Skin epidermis (tissue), 12 donors: ENCODE results near the gene PHAF1.
"Not testable (repeated sequence)": the region's sequence is repeated elsewhere in the genome, so short reads cannot be mapped to it uniquely, and the experiment has no call there.

Experiments
- H3K27ac ChIP-seq, 21 experiments: fragments of 200-600 bp; sonication (generic) in 11 of 21; one replicate each; pipeline ENCODE4 v1.5.0; 2020; ENCODE audit warnings: mild to moderate bottlenecking in 3 of 21, inconsistent platforms in 2 of 21, moderate library complexity in 2 of 21
- H3K4me3 ChIP-seq, 7 experiments: fragments of 200-600 bp; sonication (generic) in 2 of 7; one replicate each; pipeline ENCODE4 v1.5.0; 2020; ENCODE audit warnings: inconsistent platforms in 2 of 7, mild to moderate bottlenecking in 2 of 7, moderate library complexity in 1 of 7

PHAF1 gene

DNA sequence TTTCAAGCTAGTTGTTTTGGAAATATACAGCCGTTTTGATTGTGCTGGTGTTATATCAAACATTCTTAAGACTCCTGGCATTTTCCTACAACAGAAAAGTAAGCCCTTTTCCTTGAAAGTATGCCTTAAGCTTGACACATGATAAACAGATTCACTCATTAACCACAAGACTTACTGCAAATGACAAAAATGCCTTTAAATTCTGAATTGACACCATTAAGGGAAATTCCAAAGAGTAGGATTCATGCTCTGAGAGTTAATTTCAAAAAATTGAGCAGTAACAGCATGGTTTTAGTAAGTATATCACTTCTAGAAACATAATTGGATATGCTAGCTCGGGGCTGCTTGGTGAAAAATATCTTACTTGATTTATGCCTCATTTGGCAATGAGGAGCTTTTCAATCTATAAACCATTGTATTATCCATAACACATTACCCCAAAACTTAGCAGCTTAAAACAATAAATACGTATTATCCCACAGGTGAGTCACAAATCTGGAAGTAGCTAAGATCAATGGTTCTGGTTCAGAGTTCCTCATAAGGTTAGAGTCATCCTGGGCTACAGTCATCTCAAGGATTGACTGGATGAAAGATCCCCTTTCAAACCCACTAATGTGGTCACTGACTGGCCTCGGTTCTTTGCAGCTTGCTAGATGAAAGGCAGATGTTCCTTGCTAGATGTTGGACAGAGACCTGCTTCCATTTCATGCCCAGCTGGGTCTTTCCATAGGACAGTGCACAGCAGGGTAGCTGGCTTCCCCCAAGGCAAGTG, 8.2 kb upstream of the PHAF1 start:
- Histone ChIP-seq H3K27ac (peak overlapping the region in 2 of 21 experiments; percentile 5 to 21), H3K4me3 (no peak overlapping the region)

DNA sequence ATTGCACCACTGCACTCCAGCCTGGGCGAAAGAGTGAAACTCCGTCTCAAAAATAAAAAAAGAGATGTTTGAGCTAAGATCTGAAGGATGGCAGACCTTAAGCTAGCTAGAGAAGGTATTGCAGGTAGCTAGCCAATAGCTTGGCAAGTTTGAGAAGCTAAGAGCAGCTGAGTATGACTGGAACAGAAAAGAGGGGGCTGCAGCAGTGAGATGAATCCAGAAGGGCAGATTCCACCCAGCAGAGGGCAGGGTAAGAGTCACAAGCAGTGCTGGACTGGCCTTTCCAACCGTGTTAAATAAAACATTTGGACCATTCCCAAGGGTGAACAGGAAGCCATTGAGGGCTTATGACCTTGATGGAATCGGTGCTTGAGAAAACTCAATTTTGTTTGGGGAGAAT, 5.7 kb upstream of the PHAF1 start:
- Histone ChIP-seq H3K4me3 (no peak overlapping the region), H3K27ac (peak overlapping the region in 1 of 21 experiments; percentile 3)

DNA sequence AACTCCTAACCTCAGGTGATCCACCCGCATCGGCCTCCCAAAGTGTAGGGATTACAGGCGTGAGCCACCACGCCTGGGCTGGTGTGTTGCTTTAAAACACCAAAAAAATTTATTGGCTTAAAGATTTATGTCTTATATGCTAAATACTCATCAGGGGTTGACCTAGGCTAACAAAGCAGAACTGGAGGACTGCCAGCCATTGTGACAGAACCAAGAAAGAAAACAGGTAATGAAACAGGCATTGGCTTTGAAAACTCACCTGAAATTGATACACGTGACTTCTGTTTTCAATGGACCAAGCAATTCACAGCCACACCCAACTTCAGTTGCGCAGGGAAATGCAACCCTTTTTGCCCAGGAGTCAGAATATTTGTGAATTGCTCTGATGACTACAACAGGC, 4.9 kb upstream of the PHAF1 start:
- Histone ChIP-seq H3K4me3 (no peak overlapping the region), H3K27ac (peak overlapping the region in 11 of 21 experiments; percentile 4 to 64 (median 34))

DNA sequence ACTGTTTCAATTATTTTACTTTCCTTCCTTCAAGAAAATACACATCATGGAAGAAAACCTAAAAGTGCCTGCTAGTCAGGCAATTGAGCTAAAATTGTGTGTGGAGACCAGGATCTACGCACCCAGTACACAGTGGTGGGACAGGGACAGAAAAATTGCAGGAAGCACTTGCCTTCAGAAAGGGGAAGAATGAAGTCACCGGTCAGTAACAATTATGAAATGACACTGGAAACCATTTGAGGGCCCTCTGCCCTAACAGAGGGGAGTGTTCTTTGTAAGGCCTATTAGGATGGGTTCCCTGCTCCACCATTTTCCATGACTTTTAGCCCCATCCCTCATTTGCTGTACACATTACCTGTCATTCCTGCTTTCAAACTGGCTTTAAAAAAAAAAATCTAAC, 4.5 kb upstream of the PHAF1 start:
- Histone ChIP-seq H3K27ac (peak overlapping the region in 13 of 21 experiments; percentile 4 to 64 (median 44)), H3K4me3 (no peak overlapping the region)

DNA sequence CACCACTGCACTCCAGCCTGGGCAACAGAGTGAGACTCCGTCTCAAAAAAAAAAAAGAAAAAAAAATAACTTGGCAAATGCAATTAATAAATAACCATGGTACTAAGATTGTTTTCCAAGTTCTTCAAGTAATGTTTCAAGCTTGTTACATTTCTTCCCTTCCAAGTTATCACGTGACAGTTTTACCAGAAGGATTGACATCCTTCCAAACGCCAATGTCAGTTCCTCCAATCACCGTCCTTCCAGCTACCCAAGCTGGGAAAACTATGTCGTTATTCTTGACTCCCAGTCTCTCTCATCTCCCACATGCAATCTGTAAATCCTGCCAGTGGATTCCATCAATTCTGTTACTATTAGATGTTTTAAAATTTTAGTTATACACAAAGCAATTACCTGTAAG, 3.9 kb upstream of the PHAF1 start:
- Histone ChIP-seq H3K4me3 (no peak overlapping the region), H3K27ac (peak overlapping the region in 13 of 21 experiments; percentile 8 to 64 (median 51))

DNA sequence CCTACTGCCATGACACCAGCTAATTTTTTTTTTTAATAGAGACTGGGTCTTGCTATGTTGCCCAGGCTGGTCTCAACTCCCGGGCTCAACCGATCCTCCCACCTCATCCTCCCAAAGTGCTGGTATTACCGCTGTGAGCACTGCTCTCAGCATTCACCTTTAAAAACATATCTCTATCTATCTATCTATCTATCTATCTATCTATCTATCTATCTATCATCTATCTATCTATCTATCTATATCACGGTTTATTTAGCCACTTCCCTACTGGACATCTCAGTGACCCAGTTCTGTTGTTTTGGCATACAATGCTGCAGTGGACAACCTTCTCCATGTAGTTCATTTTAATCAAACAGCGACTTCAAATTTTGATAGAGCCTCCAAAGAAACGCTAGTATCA, 1.3 kb upstream of the PHAF1 start:
- peak overlapping the region in 1 of 21 experiments; percentile 88 for H3K27ac ChIP-seq
- no peak overlapping the region for H3K4me3 ChIP-seq

DNA sequence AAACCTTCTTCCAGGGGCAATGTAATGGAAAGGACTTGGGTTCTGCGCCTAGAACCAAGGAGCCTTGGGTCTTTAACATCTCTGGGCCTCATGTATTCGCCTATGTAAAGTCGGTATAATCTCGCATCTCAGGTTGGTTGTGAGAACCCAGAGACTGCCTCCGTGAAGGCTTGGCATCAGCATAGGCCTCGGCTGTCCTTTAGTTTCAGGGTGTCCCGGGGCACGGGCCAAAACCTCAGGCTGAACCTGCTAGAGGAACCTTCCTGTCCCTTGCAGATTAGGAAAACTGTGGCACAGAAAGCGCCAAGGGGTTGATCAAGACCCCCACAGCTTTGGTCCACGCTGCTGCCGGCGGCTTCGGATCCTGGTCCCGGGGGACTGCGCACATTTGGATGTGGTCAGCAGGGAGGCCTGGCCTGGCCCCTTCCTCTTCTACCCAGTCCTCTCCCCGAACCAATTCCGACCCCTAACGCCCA, 772 bp upstream of the PHAF1 start:
- peak overlapping the region; percentile 82 to 98 (median 96) for H3K4me3 ChIP-seq
- H3K27ac ChIP-seq = peak overlapping the region; percentile 13 to 92 (median 85)

DNA sequence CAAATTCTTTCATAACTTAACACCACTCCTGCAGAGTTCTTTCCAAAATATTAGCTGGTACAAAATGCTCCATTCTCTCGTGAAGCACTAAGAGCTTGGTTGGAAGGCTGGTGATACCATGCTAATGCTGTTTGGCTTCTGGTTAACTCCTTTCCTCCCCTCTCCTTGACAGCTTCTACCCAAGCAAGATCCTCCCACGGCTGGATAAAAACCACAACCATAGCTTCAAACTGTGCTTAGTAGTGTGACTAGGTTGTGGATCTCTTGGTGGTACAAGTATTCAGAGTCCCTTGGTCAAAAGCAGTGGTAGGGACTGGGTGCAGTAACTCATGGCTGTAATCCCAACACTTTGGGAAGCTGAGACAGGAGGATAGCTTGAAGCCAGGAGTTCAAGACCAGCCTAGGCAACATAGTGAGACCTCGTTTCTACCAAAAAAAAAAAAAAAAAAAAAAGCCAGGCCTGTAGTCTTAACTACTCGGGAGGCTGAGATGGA, 2.3 kb downstream of the PHAF1 start:
- peak overlapping the region in 12 of 21 experiments; percentile 16 to 85 (median 58) for H3K27ac ChIP-seq
- no peak overlapping the region for H3K4me3 ChIP-seq

DNA sequence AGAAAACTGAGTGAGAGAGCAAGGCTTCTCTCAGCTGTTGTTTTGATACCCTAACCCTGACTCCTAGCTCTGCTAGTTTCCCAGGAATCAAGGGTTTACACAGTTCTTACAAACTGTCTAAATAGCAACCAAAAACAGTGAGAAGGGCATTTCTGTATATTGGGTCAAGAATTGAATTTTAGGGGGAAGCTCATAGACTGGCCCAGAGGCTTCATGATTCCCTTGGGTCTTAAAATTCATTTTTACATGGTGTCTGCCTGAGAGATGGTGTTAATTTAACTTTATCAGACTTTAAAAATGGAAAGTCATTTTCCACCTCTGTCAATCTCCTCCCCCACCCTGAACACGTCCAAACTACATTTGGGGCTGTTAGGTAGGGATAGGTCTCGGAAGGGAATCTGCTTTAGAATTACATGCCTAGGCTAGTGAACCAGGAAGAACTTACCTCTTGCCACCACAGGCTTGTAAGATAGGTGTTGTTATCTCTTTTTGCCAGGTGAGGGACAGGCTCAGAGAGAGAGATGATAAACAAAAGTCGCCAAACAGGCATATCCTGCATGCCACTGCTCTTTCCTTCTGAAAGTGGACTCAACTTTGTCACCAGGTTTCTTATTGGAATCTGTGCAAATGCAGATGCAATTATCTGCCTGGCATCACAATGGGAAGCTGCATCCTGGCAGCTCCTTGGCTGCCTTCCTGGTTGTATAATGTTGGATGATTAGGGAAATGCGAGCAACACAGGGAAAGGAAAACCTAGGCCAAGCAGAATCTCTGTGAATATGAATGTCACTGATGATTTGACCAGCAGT, 3.1 kb downstream of the PHAF1 start:
- H3K27ac ChIP-seq = peak overlapping the region in 13 of 21 experiments; percentile 6 to 78 (median 58)
- no peak overlapping the region for H3K4me3 ChIP-seq

DNA sequence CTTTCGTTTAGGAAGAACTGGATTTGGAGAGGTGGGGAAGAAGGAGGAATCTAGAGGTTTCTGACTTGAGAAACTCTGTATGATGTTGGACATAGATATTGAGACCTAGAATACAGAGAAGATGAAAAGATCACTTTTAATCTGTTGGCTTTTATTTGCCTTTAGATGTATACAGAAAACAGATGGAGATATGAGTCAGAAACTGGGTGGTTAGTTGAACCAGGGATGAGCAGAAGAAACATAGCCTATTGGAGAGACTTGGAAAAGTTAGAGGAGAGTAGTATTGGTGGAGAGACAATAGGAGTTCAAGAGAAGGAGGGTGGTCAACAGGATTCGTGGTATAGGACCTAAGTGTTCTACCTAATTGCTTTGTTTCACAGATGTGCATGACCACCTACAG, 5.1 kb downstream of the PHAF1 start:
- Histone ChIP-seq H3K4me3 (no peak overlapping the region), H3K27ac (peak overlapping the region in 5 of 21 experiments; percentile 1 to 71 (median 36))

DNA sequence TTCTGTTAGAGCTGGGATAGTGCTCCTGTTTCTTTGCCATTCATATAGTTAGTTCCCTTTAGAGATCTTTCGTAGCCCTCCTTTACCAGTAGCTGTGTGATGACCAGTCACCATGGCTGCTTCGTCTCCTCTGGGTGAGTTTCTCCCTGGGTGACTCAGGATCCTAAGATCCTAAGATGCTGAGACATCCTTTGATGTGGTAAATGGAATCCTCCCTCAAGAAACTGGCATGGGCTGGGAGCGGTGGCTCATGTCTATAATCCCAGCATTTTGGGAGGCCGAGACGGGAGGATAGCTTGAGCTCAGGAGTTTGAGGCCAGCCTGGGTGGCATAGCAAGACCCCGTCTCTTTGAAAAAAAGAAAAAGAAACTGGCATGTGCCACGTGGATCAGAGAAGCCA, 5.9 kb downstream of the PHAF1 start:
- Histone ChIP-seq H3K4me3 (no peak overlapping the region), H3K27ac (peak overlapping the region in 9 of 21 experiments; percentile 6 to 71 (median 38))

DNA sequence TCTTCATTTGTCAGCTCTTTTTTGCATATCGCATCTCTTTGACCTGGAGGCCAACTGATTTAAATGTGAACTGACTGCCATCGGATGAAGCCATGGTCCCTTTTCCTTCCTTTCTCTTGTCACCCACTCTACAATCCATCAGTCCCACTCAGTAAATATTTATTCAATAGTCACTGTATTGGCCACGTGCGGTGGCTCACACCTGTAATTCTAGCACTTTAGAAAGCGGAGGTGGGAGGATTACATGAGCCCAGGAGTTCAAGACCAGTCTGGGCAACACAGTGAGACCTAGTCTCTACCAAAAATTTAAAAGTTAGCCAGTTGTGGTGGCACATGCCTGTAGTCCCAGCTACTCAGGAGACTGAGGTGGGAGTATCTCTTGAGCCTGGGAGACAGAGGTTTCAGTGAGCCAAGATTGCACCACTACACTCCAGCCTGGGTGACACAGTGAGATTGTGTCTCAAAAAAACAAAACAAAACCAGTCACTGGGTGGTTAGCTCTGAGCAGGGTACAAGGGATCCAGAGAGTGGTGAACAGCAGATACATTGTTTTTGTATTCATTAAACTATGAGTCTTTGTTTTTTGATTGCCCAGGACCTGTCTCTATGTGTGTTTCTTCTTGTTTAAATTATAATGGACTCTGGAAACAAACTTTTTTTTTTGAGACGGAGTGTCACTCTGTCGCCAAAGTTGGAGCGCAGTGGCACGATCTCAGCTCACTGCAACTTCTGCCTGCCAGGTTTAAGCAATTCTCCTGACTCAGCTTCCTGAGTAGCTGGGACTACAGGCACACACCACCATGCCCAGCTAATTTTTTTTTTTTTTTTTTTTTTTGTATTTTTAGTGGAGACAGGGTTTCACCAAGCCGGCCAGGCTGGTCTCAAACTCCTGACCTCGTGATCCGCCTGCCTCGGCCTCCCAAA, 6.9 kb downstream of the PHAF1 start:
- H3K4me3 ChIP-seq = no peak overlapping the region

DNA sequence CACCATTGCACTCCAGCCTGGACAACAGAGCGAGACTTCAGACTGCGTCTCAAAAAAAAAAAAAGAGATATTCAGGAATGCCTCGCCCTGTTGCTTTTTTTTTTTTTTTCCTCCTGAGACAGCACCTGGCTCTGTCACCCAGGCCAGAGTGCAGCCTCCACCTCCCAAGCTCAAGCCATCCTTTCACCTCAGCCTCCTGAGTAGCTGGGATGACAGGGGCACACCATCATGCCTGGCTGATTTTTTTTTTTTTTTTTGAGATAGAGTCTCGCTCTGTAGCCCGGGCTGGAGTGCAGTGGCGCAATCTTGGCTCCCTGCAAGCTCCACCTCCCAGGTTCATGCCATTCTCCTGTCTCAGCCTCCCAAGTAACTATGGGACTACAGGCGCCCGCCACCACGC, 8.0 kb downstream of the PHAF1 start:
- no peak overlapping the region for H3K4me3 ChIP-seq
- H3K27ac ChIP-seq = peak overlapping the region in 1 of 21 experiments; percentile 16

More for the DNA sequence above, 6.9 kb downstream of the PHAF1 start:
- H3K27ac ChIP-seq = peak overlapping the region in 8 of 21 experiments; percentile 10 to 52 (median 36)

DNA sequence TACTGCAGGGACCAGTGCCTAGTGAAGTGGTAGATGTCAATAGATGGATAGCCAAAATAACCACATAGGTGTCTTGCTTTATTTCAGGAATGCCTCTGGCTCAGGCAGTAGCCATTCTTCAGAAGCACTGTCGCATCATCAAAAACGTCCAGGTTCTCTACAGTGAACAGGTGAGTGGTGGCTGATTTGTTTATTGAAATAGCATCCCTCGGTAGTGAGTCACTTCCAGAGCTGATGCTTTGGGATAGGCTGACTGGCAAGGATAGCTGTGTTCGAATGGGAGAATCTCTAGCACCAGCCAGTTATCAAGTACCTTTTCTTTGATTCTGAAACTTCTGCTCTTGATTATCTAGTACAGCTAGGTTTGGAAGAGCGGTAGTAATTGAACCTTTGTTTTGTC, 10.3 kb downstream of the PHAF1 start:
- H3K27ac ChIP-seq = no peak overlapping the region
- no peak overlapping the region for H3K4me3 ChIP-seq

DNA sequence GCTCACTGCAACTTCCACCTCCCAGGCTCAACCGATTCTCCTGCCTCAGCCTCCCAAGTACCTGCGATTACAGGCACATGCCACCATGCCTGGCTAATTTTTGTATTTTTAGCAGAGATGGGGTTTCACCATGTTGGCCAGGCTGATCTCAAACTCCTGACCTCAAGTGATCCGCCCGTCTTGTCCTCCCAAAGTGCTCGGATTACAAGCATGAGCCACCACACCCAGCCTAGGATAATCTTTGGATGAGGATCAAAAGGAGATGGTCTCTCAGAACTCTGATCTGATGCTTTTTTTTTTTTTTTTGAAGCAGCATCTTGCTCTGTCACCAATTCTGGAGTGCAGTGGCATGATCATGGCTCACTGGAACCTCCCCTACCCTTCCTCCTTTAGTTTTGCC, 13.1 kb downstream of the PHAF1 start:
- not testable (repeated sequence) for H3K4me3 ChIP-seq, H3K27ac ChIP-seq

DNA sequence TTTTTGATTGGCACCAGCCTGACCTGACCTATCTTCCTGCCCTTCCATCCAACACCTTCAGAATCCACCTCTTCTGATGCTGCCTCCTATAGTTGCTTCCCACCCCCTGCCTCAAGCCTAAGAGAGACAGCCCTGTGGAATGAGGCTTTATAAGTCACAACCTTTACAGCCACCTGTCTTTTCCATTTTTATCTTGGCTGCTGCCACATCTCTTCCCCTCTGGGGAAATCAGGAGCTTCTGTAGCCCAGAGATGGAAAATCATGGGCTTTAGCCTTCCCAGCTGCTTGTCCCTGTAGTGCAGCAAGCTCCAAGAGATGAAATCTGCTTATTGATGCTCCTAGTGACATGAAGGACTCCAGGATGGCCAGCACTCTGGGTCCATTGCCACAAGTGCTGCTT, 18.7 kb downstream of the PHAF1 start:
- H3K4me3 ChIP-seq = no peak overlapping the region
- no peak overlapping the region for H3K27ac ChIP-seq

DNA sequence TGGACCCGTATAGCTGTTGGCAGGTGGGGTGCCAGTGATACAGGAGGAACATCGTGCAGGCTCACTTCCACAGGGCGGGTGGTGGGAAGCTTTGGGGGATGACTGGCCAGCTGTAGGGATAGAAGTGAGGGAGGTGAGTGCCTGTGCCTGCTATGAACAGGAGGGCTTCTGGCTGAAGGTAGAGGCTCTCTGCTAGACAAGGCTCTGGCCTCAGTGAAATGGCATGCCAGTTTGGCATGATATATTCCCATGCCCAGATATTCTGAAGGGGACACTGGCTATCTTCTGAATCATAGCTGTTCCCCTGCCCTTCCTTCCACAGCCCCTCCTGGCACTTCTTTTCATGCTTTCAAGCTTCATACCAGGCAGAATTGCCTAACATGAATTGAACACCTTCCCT, 19.1 kb downstream of the PHAF1 start:
- no peak overlapping the region for H3K4me3 ChIP-seq
- H3K27ac ChIP-seq = no peak overlapping the region

DNA sequence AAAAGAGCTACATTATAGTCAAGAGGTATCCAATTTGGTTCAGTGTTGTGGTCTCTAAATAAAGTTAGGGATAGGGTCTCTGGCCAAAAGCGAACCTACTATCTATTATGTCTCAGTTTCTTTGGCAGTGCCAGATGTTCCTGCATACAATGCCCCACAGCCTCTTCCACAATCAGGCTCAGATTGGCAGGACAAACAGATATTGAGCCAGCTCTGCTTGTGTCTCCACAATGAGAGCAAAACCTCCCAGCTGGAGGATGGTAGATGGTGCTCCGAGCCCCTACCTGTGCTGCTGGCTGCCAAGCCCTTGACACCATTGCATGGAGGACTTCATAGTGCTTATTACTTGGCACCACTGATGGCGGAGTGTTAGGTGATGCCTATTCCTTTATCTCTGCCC, 19.7 kb downstream of the PHAF1 start:
- Histone ChIP-seq H3K4me3 (no peak overlapping the region), H3K27ac (no peak overlapping the region)

DNA sequence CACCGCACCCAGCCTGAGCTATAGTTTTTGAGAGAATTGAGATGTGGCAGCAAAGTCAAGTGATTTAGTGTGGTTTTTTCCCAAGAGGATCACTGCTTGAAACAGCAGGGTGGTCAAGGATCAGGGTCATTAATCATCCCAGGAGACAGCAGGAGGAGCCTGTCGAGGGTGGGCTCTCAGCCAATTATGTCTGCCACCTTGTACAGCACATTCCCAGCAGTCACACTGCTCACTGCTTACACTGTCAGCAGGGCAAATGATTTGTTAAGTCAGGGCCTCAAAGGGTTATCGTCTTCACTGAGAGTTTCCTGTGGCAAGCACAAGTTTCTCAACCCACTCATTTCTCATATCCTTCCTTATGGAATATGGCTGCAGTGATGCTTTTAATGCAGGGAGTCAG, 27.9 kb downstream of the PHAF1 start:
- H3K4me3 ChIP-seq = no peak overlapping the region
- no peak overlapping the region for H3K27ac ChIP-seq

DNA sequence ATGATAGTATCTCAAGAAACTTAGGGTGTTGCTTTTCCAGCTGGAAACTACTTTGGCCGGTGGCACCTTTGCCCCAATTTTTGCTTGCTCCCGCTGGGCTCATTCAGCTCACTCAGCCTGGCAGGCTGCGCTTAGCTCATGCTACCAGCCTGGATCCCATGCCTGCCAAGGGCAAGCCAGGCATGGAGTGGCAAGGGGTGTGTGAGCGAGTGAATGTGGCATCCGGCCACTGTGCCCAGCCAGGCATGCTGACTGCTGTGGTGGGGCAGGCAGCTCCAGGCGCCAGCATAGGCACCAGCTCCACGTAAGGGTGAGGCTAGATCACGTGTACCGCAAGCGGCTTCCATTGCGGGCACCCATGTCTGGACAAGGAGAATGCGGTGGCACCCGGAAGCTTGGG, 31.6 kb downstream of the PHAF1 start:
- Histone ChIP-seq H3K27ac (no peak overlapping the region), H3K4me3 (no peak overlapping the region)
